Gastrocnemius medialis (tissue), 4 donors: ENCODE data around the gene ROM1. TPM values are rescaled to one million over a fixed set of nuclear protein-coding genes. Genes with fewer than 3 reads are reported as not detected.

ENCODE experiments used
- ATAC-seq, 2 donors: fragments of 150-250 bp; one replicate each; pipeline ENCODE4 v1.9.1; 2016
- DNase-seq, 2 donors: peaks; one replicate each; pipeline ENCODE4 v3.0.0-alpha.2; 2019
- H3K27ac ChIP-seq, 4 donors: fragments of 200-600 bp; sonication (generic); 1 replicate in 1 of 4; 2 replicates in 3 of 4; pipeline ENCODE4 v1.5.1; 2016 to 2018; ENCODE audit warnings: mild to moderate bottlenecking in 2 of 4, moderate library complexity in 1 of 4
- H3K27me3 ChIP-seq, 3 donors: fragments of 200-600 bp; sonication (generic) in 2 of 3; 1 replicate in 1 of 3; 2 replicates in 2 of 3; pipeline versions ENCODE4 v1.5.1 to v1.6.0; 2016 to 2019; ENCODE audit warnings: mild to moderate bottlenecking in 1 of 3, moderate library complexity in 1 of 3
- H3K36me3 ChIP-seq, 2 donors: fragments of 200-600 bp; sonication (generic) in 1 of 2; one replicate each; pipeline ENCODE4 v1.5.1; 2017 to 2018
- H3K4me1 ChIP-seq, 2 donors: fragments of 200-600 bp; sonication (generic) in 1 of 2; one replicate each; pipeline ENCODE4 v1.5.1; 2016 to 2017; ENCODE audit warnings: mild to moderate bottlenecking in 2 of 2
- H3K4me3 ChIP-seq, 4 donors: fragments of 200-600 bp; sonication (generic) in 3 of 4; 1 replicate in 1 of 4; 2 replicates in 3 of 4; pipeline ENCODE4 v1.5.1; 2016 to 2019; ENCODE audit warnings: mild to moderate bottlenecking in 2 of 4
- H3K9me3 ChIP-seq, 3 donors: fragments of 200-600 bp; sonication (generic) in 2 of 3; 1 replicate in 1 of 3; 2 replicates in 2 of 3; pipeline ENCODE4 v1.5.1; 2016 to 2019
- POLR2A ChIP-seq, 2 donors: fragments of 450-650 bp; IDR thresholded peaks; one replicate each; pipeline ENCODE4 v1.6.1; 2017; ENCODE audit warnings: antibody characterized with exemption in 2 of 2, mild to moderate bottlenecking in 2 of 2, moderate library complexity in 2 of 2
- in situ Hi-C, 4 donors: fragments of 200-750 bp; cut with MboI; loops; one replicate each; pipeline versions ENCODE4 v1.15.0 to v1.8.0; 2017; ENCODE audit warnings: low sequenced_read_pairs in 4 of 4
- intact Hi-C: fragments of 100-400 bp; cut with DNase I; formaldehyde crosslinking; loops from one replicate; pipeline ENCODE4 v1.15.1; 2023; ENCODE audit warnings: low total_unique reads
- total RNA-seq, 4 donors: library from RNA; depleted of rRNA; stranded (reverse); fragments of >200 nt; gene quantifications; one replicate each; pipeline versions ENCODE4 v1.1.0 to v1.2.3, GENCODE V29; 2016
- TF ChIP-seq, protein P1 (sequence below), 5 experiments: fragments of 450-650 bp in 3 of 5; fragments of 200-600 bp in 2 of 5; sonication (generic) in 2 of 5; IDR thresholded peaks in 4 of 5; conservative IDR thresholded peaks in 1 of 5; 1 replicate in 4 of 5; 2 replicates in 1 of 5; pipeline ENCODE4 v1.5.1; 2016 to 2019; ENCODE audit warnings: antibody characterized with exemption in 5 of 5, mild to moderate bottlenecking in 3 of 5, moderate library complexity in 3 of 5

Gene ROM1
- total RNA-seq, 4 donors from 2014 or later = 1.6 to 3.7 (median 2.7) TPM

DNA sequence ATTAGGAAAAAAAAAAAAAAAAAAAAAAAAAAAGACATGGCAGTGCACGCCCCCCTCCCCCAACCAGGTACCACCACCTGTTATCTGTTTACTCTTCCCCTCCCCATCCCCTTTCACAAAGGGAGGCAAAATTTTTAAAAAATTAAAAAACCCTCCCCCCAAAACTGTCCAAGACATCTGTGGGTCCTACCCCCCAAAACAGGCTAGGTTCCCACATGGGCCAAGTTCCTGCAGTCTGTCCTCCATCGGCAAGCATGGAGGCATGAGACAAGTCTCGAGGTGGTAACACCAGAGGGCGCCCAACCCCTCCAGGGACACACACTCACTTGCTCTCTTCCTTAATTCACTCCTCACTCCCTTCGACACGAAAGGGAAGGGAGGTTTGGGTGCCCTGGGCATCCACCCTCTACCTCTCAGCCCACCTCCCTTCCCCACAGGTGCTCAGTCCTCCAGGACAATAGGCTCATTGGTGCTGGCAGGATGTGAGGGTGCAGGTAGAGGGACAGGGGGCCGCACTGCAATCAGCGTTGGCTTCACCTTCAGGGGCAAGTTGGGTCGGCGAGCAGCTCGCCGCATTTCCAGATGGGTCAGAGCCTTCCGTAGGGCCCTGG is 19.5 kb upstream of the ROM1 start:
- ATAC-seq (peak in 1 of 2 donors; percentile 23), DNase-seq (peak; percentile 53 to 78)
- Histone ChIP-seq H3K27me3 (no peaks in the 10 kb centered on the region), H3K4me1 (peaks cover 26 to 29% of the 10 kb centered on the region in 2 donors), H3K36me3 (peaks cover 0 to 57% of the 10 kb centered on the region in 2 donors), H3K9me3 (no peaks in the 10 kb centered on the region), H3K4me3 (no peak overlapping the region), H3K27ac (peak overlapping the region; percentile 94 to 99 (median 96))
- no peak for TF ChIP-seq POLR2A (IDR thresholded peaks at IDR 0.05)
- TF ChIP-seq, protein P1, sequence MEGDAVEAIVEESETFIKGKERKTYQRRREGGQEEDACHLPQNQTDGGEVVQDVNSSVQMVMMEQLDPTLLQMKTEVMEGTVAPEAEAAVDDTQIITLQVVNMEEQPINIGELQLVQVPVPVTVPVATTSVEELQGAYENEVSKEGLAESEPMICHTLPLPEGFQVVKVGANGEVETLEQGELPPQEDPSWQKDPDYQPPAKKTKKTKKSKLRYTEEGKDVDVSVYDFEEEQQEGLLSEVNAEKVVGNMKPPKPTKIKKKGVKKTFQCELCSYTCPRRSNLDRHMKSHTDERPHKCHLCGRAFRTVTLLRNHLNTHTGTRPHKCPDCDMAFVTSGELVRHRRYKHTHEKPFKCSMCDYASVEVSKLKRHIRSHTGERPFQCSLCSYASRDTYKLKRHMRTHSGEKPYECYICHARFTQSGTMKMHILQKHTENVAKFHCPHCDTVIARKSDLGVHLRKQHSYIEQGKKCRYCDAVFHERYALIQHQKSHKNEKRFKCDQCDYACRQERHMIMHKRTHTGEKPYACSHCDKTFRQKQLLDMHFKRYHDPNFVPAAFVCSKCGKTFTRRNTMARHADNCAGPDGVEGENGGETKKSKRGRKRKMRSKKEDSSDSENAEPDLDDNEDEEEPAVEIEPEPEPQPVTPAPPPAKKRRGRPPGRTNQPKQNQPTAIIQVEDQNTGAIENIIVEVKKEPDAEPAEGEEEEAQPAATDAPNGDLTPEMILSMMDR (IDR thresholded peaks at IDR 0.05 in 4 of 5, conservative IDR thresholded peaks at IDR 0.05 in 1 of 5) = peak; percentile 14 to 65 (median 43)
- in situ Hi-C loops (no loop called here), intact Hi-C loops (loop anchor here (2.0 to 5.0 kb wide), 2 partner anchors 101 to 179 kb away; partner anchors contain the start of gene TAF6L)

DNA sequence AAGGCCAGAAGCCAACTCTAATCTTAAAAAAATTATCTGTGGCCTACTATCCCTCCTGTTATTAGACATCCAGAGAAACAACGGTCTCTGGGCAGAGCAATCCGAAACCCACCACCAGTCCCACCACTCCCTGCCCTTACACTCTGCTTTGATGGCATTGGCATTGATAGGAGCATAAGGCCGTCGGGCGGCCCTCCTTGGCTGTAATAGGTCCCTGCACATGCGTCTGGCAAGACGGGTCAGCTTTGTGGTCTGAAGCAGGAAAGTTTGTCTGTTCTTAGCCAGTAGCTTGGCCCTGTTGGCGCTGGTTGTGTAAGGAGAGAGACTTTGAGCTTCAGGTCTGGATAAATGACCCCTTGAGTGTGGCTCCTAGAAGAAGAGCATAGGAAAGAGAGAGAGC is 17.9 kb upstream of the ROM1 start:
- Histone ChIP-seq H3K36me3 (peaks cover 0 to 60% of the 10 kb centered on the region in 2 donors), H3K9me3 (no peaks in the 10 kb centered on the region), H3K4me3 (no peak overlapping the region), H3K27me3 (no peaks in the 10 kb centered on the region), H3K4me1 (peaks cover 30 to 37% of the 10 kb centered on the region in 2 donors), H3K27ac (no peak overlapping the region)
- intact Hi-C loops (no loop called here), in situ Hi-C loops (no loop called here)
- TF ChIP-seq, protein P1 (IDR thresholded peaks at IDR 0.05 in 4 of 5, conservative IDR thresholded peaks at IDR 0.05 in 1 of 5) = no peak
- TF ChIP-seq POLR2A (IDR thresholded peaks at IDR 0.05) = no peak
- DNase-seq (no peak), ATAC-seq (no peak)

GRCh38 chr11:62599069-62599696 is 13.9 kb upstream of the ROM1 start:
- intact Hi-C loops (no loop called here), in situ Hi-C loops (no loop called here)
- no peak for TF ChIP-seq POLR2A (IDR thresholded peaks at IDR 0.05)
- TF ChIP-seq, protein P1 (IDR thresholded peaks at IDR 0.05 in 4 of 5, conservative IDR thresholded peaks at IDR 0.05 in 1 of 5) = no peak
- Histone ChIP-seq H3K4me1 (peaks cover 17 to 29% of the 10 kb centered on the region in 2 donors), H3K36me3 (peaks cover 0 to 54% of the 10 kb centered on the region in 2 donors), H3K27me3 (no peaks in the 10 kb centered on the region), H3K27ac (peak overlapping the region; percentile 46 to 97 (median 90)), H3K4me3 (peak overlapping the region; percentile 11 to 99 (median 49)), H3K9me3 (no peaks in the 10 kb centered on the region)
- ATAC-seq (peak; percentile 25 to 37), DNase-seq (peak; percentile 87 to 92)

DNA sequence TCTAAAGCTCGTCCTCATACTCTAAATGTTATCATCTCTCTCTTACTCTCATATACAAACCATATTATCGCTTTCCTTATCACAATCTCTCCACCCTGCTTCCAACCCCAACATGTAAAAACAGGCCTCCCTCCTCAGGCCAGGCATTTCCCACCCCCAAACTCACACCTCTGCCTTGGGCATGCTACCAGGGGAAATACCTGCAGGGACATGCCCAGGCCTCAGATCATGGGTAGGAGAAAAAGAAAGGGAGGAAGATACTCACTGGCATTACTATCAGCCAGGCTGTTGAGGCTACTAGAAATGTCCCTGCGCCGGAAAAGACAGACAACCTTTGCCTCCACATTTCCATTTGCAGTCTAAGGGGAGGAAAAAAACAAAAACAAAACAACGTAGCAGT is 13.2 kb upstream of the ROM1 start:
- Histone ChIP-seq H3K36me3 (peaks cover 0 to 47% of the 10 kb centered on the region in 2 donors), H3K9me3 (no peaks in the 10 kb centered on the region), H3K27ac (peak overlapping the region; percentile 46 to 97 (median 90)), H3K4me3 (peak overlapping the region; percentile 11 to 99 (median 90)), H3K27me3 (no peaks in the 10 kb centered on the region), H3K4me1 (peaks cover 17 to 29% of the 10 kb centered on the region in 2 donors)
- in situ Hi-C loops (loop anchor here in 1 of 4 donors (25.0 kb wide), 1 partner anchor 112 kb away; the partner anchor contains the start of genes BSCL2 and GNG3), intact Hi-C loops (loop anchor here (5.0 kb wide), 5 partner anchors 38 to 203 kb away; partner anchors contain the start of genes BSCL2, GNG3 and UBXN1)
- no peak for ATAC-seq
- TF ChIP-seq, protein P1 (IDR thresholded peaks at IDR 0.05 in 4 of 5, conservative IDR thresholded peaks at IDR 0.05 in 1 of 5) = no peak
- TF ChIP-seq POLR2A (IDR thresholded peaks at IDR 0.05) = no peak
- no peak for DNase-seq
